SK-N-SH (cell line): ENCODE data around the gene SYNGR2. TPM values are rescaled to one million over a fixed set of nuclear protein-coding genes. Genes with fewer than 3 reads are reported as not detected.
A peak's percentile ranks its signal among the peaks of the same experiment; 100 is the strongest.

Experiments
- CTCF ChIA-PET: fragments of 300-600, 350-600 bp; formaldehyde crosslinking; extraction: SDS; loops from one replicate; lab custom pipeline; 2021; lab: Yijun Ruan, JAX
- POLR2A ChIA-PET: fragments of 350-600 bp; sonication (Branson Sonifier 250); formaldehyde crosslinking; extraction: SDS; loops from one replicate; lab custom pipeline; 2020; ENCODE audit warnings: antibody characterized with exemption, inconsistent platforms; lab: Yijun Ruan, JAX
- DNase-seq: peaks from one replicate; pipeline ENCODE4 v3.0.0; 2012
- H2AFZ ChIP-seq: fragments of 200-600 bp; sonication (generic); 2 replicates; pipeline ENCODE4 v1.8.1; 2016; ENCODE audit warnings: antibody characterized with exemption, mild to moderate bottlenecking, low read depth
- H3F3A ChIP-seq: fragments of 200-600 bp; sonication (generic); replicated peaks from 2 replicates; pipeline ENCODE3; 2016; ENCODE audit warnings: antibody characterized with exemption, mild to moderate bottlenecking; ENCODE audit not compliant: insufficient read depth
- H3K27ac ChIP-seq, 2 experiments: fragments of 200-500 bp in 1 of 2; fragments of 200-600 bp in 1 of 2; sonication (Bioruptor generic) in 1 of 2; sonication (generic), shearing (Covaris generic) in 1 of 2; 2 replicates each; pipeline versions ENCODE4 v1.5.1 to v1.6.1; 2014 to 2016; ENCODE audit warnings: low read depth in 2 of 2, inconsistent platforms in 1 of 2, low read length in 1 of 2, mild to moderate bottlenecking in 1 of 2, mixed read lengths in 1 of 2
- H3K27me3 ChIP-seq: fragments of 200-600 bp; sonication (generic), shearing (Covaris generic); 2 replicates; pipeline ENCODE4 v1.6.1; 2016; ENCODE audit warnings: mixed run types; ENCODE audit not compliant: insufficient read depth
- H3K36me3 ChIP-seq, 2 experiments: fragments of 200-500 bp in 1 of 2; fragments of 200-600 bp in 1 of 2; sonication (Bioruptor generic) in 1 of 2; sonication (generic) in 1 of 2; replicated peaks in 1 of 2; 2 replicates each; pipeline versions ENCODE3 to v1.5.1; 2014 to 2016; ENCODE audit warnings: low read length in 1 of 2, mild to moderate bottlenecking in 1 of 2; ENCODE audit not compliant: insufficient read depth in 2 of 2, control insufficient read depth in 1 of 2
- H3K4me1 ChIP-seq, 2 experiments: fragments of 200-500 bp in 1 of 2; fragments of 200-600 bp in 1 of 2; sonication (Bioruptor generic) in 1 of 2; sonication (generic), shearing (Covaris generic) in 1 of 2; 2 replicates each; pipeline versions ENCODE4 v1.5.1 to v1.6.1; 2014 to 2016; ENCODE audit warnings: low read depth in 1 of 2, low read length in 1 of 2, mixed run types in 1 of 2; ENCODE audit not compliant: insufficient read depth in 2 of 2, control insufficient read depth in 1 of 2
- H3K4me2 ChIP-seq: fragments of 200-600 bp; sonication (generic), shearing (Covaris generic); 2 replicates; pipeline ENCODE4 v1.6.1; 2017; ENCODE audit warnings: mixed run types
- H3K4me3 ChIP-seq, 2 experiments: fragments of 200-500 bp in 1 of 2; fragments of 200-600 bp in 1 of 2; sonication (Bioruptor generic) in 1 of 2; sonication (generic), shearing (Covaris generic) in 1 of 2; 2 replicates each; pipeline versions ENCODE4 v1.5.1 to v1.8.1; 2014 to 2016; ENCODE audit warnings: low read depth in 2 of 2, inconsistent platforms in 1 of 2, low read length in 1 of 2, mild to moderate bottlenecking in 1 of 2, mixed read lengths in 1 of 2, moderate library complexity in 1 of 2
- H3K79me2 ChIP-seq: fragments of 200-600 bp; sonication (generic); 2 replicates; pipeline ENCODE4 v1.8.1; 2017; ENCODE audit warnings: mild to moderate bottlenecking; ENCODE audit not compliant: insufficient read depth
- H3K9ac ChIP-seq: fragments of 200-600 bp; sonication (generic); 2 replicates; pipeline ENCODE4 v1.6.1; 2017; ENCODE audit warnings: mixed run types
- H3K9me2 ChIP-seq: fragments of 200-600 bp; sonication (generic); 2 replicates; pipeline ENCODE4 v1.6.1; 2017; ENCODE audit warnings: mixed run types
- H3K9me3 ChIP-seq: fragments of 200-600 bp; sonication (generic); 2 replicates; pipeline ENCODE4 v1.6.1; 2017; ENCODE audit warnings: mixed run types, mild to moderate bottlenecking, moderate library complexity
- H4K20me1 ChIP-seq: fragments of 200-600 bp; sonication (generic); 2 replicates; pipeline ENCODE4 v1.6.1; 2017; ENCODE audit warnings: mild to moderate bottlenecking, mixed run types; ENCODE audit not compliant: insufficient read depth
- ELF1 ChIP-seq: IDR thresholded peaks from 2 replicates; pipeline ENCODE4 v1.4.0; 2012
- GATA2 ChIP-seq: sonication (generic); formaldehyde crosslinking; IDR thresholded peaks from 2 replicates; pipeline ENCODE4 v1.5.0; 2020; ENCODE audit warnings: mild to moderate bottlenecking, missing genetic modification reagents
- MXI1 ChIP-seq: IDR thresholded peaks from 2 replicates; pipeline ENCODE4 v1.6.1; 2012; ENCODE audit warnings: mild to moderate bottlenecking, low read depth, low read length, improper control_type of control experiment
- NRF1 ChIP-seq: IDR thresholded peaks from 2 replicates; pipeline ENCODE4 v1.6.1; 2012; ENCODE audit warnings: low read depth, mild to moderate bottlenecking, low read length
- RCOR1 ChIP-seq: fragments of 150-350 bp; IDR thresholded peaks from 2 replicates; pipeline ENCODE4 v1.6.1; 2017; ENCODE audit warnings: antibody characterized with exemption, low read length
- RFX5 ChIP-seq: IDR thresholded peaks from 2 replicates; pipeline ENCODE4 v1.6.1; 2012; ENCODE audit warnings: mild to moderate bottlenecking, improper control_type of control experiment, low read length
- SIN3A ChIP-seq: IDR thresholded peaks from 2 replicates; pipeline ENCODE4 v1.6.1; 2012; ENCODE audit warnings: low read depth, mild to moderate bottlenecking, low read length, moderate library complexity, borderline replicate concordance
- SMC3 ChIP-seq: IDR thresholded peaks from 2 replicates; pipeline ENCODE4 v1.6.1; 2012; ENCODE audit warnings: low read depth, low read length, improper control_type of control experiment
- TCF12 ChIP-seq: IDR thresholded peaks from 2 replicates; pipeline ENCODE4 v1.4.0; 2012
- YY1 ChIP-seq: IDR thresholded peaks from 2 replicates; pipeline ENCODE4 v1.4.0; 2012; ENCODE audit warnings: low read depth, mild to moderate bottlenecking
- WGBS: methylation state at CpG from one replicate; pipeline ENCODE4 v1.1.6; 2017; ENCODE audit warnings: low lambda C conversion rate; 5-methylcytosine and 5-hydroxymethylcytosine counted together
- polyA plus RNA-seq, 3 experiments: library from polyadenylated mRNA; depleted of rRNA; stranded (reverse); fragments of >200 nt; gene quantifications; 2 replicates each; pipeline ENCODE4 v1.2.3, GENCODE V29; 2012
- TF ChIP-seq, protein P1 (sequence below): IDR thresholded peaks from 2 replicates; pipeline ENCODE4 v1.4.0; 2012; ENCODE audit warnings: low read depth, borderline replicate concordance

The SYNGR2 gene
- polyA plus RNA-seq, 1 of the 3 experiments (the other 2 are of a cell fraction) = 181 TPM

DNA sequence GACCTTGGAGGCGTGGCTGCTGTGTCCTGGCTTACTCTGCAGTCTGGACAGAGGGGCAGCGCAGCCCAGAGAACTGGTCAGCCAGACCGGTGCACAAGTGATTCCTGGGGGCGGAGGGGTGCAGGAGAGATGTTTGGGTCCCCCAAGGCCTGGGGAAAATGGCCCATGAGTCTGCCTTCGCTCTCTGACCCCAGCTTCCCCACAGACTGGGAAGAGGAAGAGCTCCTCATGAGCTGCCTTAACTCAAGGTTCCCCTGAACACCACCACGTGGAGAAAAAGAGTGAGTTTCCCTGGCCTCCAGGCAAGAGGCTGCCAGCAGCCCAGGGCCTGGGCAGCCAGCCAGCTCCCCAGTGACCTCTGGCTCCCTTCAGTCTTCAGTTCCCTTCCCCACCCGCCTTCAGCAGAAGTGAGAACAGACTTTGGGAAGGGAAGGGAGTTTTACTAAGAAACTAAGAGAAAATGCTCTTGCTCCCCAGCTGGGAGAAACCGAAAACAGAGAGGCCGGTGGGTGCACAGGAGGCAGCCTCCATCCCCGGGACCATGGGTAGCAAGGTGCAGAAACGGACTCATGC lies 24.1 kb upstream of the SYNGR2 start (continued):
- TF ChIP-seq, protein P1, sequence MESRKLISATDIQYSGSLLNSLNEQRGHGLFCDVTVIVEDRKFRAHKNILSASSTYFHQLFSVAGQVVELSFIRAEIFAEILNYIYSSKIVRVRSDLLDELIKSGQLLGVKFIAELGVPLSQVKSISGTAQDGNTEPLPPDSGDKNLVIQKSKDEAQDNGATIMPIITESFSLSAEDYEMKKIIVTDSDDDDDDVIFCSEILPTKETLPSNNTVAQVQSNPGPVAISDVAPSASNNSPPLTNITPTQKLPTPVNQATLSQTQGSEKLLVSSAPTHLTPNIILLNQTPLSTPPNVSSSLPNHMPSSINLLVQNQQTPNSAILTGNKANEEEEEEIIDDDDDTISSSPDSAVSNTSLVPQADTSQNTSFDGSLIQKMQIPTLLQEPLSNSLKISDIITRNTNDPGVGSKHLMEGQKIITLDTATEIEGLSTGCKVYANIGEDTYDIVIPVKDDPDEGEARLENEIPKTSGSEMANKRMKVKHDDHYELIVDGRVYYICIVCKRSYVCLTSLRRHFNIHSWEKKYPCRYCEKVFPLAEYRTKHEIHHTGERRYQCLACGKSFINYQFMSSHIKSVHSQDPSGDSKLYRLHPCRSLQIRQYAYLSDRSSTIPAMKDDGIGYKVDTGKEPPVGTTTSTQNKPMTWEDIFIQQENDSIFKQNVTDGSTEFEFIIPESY = no peak
- peak; percentile 65 for TF ChIP-seq MXI1

DNA sequence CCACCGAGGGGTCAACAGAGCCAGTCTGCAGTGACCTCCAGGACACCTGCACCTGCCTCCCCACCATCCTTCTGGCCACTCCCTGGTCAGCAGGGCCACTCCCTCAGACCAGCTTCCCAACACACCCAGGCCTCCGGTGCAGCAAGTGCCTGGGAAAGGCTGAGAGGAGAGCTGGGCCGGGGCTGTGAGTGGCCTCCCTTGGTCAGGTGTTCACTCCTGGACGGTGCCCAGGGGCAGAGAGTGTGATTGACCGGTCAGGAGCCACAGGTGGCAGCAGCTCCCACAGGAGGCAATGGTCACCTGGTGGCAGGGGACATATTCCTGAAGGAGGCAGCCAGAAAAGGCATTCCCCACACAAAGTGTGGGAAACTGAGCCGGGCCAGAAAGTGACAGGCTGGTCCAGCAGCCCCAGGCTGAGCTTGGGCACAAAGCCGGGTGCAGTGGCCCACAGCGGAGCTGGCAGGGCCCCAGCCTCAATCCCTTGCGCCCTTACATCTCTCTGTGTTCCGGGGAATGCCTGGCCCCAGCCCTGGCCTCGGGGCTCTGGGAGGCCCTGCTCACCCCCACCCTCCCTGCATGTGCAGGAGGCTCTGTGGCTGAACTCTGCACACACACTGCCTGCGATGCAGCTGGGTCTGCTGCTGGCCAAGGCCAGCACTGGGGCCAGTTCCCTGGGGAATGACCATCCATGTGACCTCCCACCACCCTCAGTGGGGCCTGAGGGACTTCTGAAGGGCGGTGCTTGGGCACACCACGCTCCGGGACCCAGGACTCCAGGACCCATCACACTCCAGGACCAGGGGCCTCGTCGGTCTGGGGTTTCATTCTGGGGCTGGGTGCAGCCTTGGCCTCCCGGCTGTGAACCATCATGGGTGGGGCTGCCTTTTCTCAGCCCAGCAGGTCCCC lies 23.4 kb upstream of the SYNGR2 start:
- H3K9me3 ChIP-seq = no peaks in the 10 kb centered on the region
- CTCF ChIA-PET = interaction anchor here (0.8 to 2.6 kb wide), 11 partner anchors 9 to 216 kb away, joined by 3 to 16 read pairs (median 4); no protein-coding TSS in a partner anchor
- WGBS = 81% methylated on average over 15 of the region's 18 CpGs
- peaks cover 3% of the 10 kb centered on the region for H3F3A ChIP-seq
- no peak for DNase-seq
- no peak overlapping the region for H2AFZ ChIP-seq
- no peaks in the 10 kb centered on the region for H3K27me3 ChIP-seq
- H3K9me2 ChIP-seq = no peaks in the 10 kb centered on the region
- H3K27ac ChIP-seq = no peak overlapping the region
- TF ChIP-seq, protein P1 = no peak
- TF ChIP-seq RFX5 = no peak
- no peak for TF ChIP-seq RCOR1
- no peak for TF ChIP-seq YY1
- no peak for TF ChIP-seq ELF1
- no peak for TF ChIP-seq SMC3
- TF ChIP-seq GATA2 (CRISPR knock-in tag) = no peak
- no peak for TF ChIP-seq SIN3A
- TF ChIP-seq NRF1 = no peak
- no peak for TF ChIP-seq TCF12
- H4K20me1 ChIP-seq = no peaks in the 10 kb centered on the region
- no peak overlapping the region for H3K9ac ChIP-seq
- H3K4me2 ChIP-seq = peak overlapping the region; percentile 37; the same call in 1 of the 2 replicates
- H3K79me2 ChIP-seq = no peaks in the 10 kb centered on the region
- peaks cover 4 to 19% of the 10 kb centered on the region in 2 experiments; a peak in 2 of 4 replicates for H3K4me1 ChIP-seq
- no peak overlapping the region for H3K4me3 ChIP-seq
- POLR2A ChIA-PET = interaction anchor here (0.9 kb wide), 1 partner anchor 19 kb away, joined by 3 read pairs; no protein-coding TSS in a partner anchor
- no peaks in the 10 kb centered on the region for H3K36me3 ChIP-seq
